GM10266 (cell line): ENCODE measurements around the gene LRRC49.

ENCODE experiments used
- DNase-seq: peaks from one replicate; pipeline ENCODE4 v3.0.0; 2012; ENCODE audit errors: extremely low spot score
- CTCF ChIP-seq: IDR thresholded peaks from 2 replicates; pipeline ENCODE4 v1.5.1; 2012; ENCODE audit warnings: mild to moderate bottlenecking, low read depth; ENCODE audit not compliant: control insufficient read depth, insufficient read depth; ENCODE audit errors: missing control alignments

The LRRC49 gene

GRCh38 chr15:70950953-70951352, 58.3 kb downstream of the LRRC49 start:
- DNase-seq = no peak
- TF ChIP-seq CTCF = no peak

- DNase-seq = no peak
Measured at GRCh38 chr15:70954171-70954570, 61.5 kb downstream of the LRRC49 start.

GRCh38 chr15:70954733-70955132, 62.1 kb downstream of the LRRC49 start:
- TF ChIP-seq CTCF = no peak

More at GRCh38 chr15:70954171-70954570, 61.5 kb downstream of the LRRC49 start:
- no peak for TF ChIP-seq CTCF

GRCh38 chr15:70955151-70955550, 62.5 kb downstream of the LRRC49 start:
- no peak for TF ChIP-seq CTCF
- DNase-seq = no peak

More at GRCh38 chr15:70954733-70955132, 62.1 kb downstream of the LRRC49 start:
- no peak for DNase-seq

- no peak for DNase-seq
- TF ChIP-seq CTCF = no peak
Measured at GRCh38 chr15:70956201-70956995, 63.8 kb downstream of the LRRC49 start.

- DNase-seq = no peak
Measured at GRCh38 chr15:70962084-70962483, 69.5 kb downstream of the LRRC49 start.

More at GRCh38 chr15:70962084-70962483, 69.5 kb downstream of the LRRC49 start:
- TF ChIP-seq CTCF = no peak
